Jurkat, Clone E6-1 (cell line): Measurements from ENCODE around the gene RHOF.
"Not testable (repeated sequence)": the region's sequence is repeated elsewhere in the genome, so short reads cannot be mapped to it uniquely, and the experiment has no call there.

Experiments
- DNase-seq: peaks from one replicate; pipeline ENCODE4 v3.0.0-alpha.2; 2011; ENCODE audit warnings: low read depth, low spot score
- H3K4me3 ChIP-seq: 2 replicates; pipeline ENCODE4 v1.5.1; 2011; ENCODE audit warnings: mild to moderate bottlenecking, low read length, control low read depth, moderate library complexity

RHOF gene

DNA sequence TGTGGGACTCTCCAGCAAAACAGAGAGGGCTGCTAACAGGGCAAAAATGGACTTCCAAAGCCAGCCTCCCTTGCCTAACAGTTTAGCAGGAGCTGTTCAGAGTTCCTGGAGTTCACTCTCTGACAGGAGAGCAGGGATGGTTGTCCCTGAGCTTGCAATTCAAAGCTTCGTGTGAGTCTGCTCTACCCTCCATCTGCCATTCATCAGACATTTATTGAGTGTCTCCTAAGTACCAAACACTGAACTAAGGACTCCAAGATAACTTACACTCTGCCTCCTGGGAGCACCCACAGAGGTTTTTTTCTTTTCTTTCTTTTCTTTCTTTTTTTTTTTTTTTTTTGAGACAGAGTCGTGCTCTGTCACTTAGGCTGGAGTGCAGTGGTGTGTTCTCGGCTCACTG, 28.7 kb downstream of the RHOF start:
- no peak for DNase-seq
- H3K4me3 ChIP-seq, result no peak overlapping the region

DNA sequence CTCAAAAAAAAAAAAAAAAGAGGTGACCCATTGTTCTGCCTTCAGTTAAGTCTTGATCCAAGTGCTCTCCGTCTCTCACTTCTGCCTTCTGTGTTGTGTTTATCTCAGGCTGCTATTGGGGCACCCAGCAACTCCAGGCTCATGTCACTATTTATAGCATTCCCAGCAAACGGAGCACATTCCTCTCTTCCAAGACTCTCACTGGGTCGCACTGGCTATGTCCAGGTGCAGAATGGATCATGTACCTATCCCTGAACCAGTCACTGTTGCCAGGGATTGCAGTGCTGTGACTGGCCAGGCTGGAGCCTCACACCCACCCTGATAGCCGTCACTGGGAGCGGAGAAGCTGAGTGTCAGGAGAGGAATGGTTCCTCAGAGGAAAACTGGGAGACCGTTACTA, 31.2 kb downstream of the RHOF start:
- no peak overlapping the region for H3K4me3 ChIP-seq
- no peak for DNase-seq

DNA sequence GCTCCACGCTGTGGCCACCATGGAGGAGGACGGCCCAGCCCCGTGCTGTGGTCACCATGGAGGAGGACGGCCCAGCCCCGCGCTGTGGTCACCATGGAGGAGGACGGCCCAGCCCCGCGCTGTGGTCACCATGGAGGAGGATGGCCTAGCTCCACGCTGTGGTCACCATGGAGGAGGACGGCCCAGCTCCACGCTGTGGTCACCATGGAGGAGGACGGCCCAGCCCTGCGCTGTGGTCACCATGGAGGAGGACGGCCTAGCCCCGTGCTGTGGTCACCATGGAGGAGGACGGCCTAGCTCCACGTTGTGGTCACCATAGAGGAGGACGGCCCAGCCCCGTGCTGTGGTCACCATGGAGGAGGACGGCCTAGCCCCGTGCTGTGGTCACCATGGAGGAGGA, 35.0 kb downstream of the RHOF start:
- DNase-seq, H3K4me3 ChIP-seq: not testable (repeated sequence)

DNA sequence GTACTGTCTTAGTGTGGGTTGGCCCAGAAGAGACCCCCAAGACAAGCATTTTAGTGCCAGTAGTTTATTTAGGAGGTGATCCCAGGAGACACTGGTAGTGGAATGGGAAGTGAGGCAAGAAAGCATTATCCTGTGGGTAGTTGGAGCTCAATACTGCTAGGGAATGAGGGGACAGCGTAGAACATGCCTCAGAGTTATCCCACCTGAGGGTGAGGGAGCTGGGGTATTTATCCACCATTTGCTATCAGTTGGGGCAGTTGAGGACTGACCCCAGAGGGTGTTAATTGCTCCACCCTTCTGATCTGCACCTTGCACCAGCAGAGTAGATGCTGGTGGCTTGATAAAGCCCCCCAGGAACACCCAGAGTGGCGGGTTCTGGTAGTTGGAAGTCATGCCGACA, 37.9 kb downstream of the RHOF start:
- no peak for DNase-seq
- no peak overlapping the region for H3K4me3 ChIP-seq

DNA sequence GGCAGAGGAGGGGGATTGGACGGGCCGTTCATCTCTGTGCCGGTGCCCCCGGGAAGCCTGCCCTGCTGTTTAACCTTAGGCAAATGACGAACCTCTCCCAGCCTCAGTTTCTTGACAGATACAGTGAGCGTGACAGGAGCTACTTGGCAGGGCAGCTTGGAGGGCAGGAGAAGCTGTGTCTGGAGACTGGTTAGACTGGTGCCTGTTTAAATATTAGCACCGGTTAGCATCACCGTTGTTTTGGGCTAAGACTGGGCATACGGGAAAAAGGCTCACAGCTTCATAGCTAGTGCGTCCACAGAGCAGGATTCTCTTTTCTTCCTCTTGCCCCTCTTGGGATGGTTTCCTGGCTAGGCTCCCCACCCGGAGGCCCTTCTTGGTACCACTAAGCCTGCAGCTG, 38.7 kb downstream of the RHOF start:
- H3K4me3 ChIP-seq, result no peak overlapping the region
- DNase-seq, result no peak

DNA sequence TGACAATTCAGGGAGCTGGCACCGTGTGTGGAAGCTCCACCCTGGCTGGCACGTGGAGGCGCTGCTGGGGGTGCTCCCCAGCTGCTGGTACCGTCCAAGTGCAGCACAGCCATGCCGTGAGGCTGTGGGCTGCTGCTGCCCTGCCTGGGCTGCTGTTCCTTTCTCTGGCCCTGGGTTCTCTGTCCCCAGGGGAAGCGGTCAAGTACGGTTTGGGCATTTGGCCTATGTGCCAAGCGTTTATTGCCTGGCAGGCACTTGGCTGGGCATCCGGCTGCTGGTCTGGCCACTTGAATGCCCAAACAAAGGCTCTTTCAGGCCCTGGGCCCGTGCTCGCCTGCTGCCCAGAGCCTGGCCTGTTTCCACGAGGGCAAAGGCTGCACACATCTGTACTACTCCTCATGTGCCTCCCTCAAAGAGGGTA, 39.6 kb downstream of the RHOF start:
- no peak for DNase-seq
- no peak overlapping the region for H3K4me3 ChIP-seq

DNA sequence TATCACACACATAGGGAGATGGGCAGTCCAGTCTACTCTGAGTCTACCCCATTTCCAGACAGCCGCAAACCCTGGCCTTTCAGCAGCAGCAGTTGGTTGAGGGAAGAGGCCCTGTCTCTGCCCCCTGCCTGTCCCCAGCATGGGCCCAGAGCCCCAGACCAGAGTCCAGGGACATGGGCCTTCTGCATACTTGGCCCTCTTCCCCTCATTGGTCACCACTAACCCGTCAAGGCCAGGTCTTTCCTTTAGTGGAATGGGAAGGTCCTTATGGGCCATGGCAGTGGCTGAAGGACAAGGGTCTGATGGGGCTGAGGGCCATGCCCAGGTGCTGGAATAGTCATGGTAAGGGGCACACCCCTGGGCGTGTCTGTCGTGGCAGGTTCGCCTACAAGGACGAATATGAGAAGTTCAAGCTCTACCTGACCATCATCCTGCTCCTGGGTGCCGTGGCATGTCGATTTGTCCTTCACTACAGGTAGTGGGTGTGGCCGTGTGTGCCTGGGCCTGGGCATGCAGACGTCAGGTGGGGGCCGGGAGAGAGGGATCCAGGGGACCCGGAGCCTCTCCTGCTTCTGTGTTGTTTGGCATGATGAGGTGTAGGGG, 41.6 kb downstream of the RHOF start:
- no peak for DNase-seq
- H3K4me3 ChIP-seq, result no peak overlapping the region

DNA sequence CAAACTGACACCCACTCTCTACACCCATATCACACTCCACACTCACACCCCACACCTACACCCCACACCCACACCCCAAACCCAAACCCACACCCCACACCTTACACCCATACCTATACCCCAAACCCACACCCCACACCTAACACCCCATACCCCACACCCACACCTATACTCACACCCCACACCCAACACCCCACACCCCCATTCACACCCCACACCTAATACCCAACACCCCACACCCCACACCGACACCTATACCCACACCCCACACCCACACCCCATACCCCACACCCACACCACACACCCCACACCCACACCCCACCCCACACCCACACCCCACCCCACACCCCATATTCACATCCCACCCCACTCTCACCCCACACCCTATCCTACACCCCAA, 42.5 kb downstream of the RHOF start:
- no peak for DNase-seq
- H3K4me3 ChIP-seq, result no peak overlapping the region

DNA sequence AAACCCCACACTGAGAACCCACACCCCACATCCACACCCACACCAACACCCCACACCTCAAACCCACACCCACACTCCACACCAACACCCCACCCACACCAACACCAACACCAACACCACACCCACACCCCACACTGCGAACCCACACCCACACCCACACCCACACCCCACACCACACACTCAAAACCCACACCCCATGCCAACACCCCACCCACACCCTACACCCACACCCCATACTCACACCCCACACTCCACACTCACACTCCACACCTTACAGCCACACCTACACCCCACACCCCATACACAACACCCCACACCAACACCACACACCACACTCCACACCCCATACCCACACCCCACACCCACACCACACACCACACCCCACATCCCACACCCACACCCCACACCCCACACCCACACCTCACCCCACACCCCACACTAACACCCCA, 43.0 kb downstream of the RHOF start:
- DNase-seq, result no peak
- no peak overlapping the region for H3K4me3 ChIP-seq

DNA sequence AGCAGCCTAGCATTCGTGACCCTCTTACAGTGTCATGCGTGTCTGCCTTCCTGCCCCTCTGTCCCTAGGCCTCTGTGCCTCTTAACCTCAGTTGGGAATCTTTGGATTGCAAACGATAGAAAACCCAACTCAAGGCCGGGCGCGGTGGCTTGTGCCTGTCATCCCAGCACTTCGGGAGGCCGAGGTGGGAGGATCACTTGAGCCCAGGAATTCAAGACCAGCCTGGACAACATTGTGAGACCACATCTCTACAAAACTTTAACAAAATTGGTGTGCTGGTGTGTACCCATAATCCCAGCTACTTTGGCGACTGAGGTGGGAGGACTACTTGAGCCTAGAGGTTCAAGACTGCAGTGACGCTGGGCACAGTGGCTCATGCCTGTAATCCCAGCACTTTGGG, 44.2 kb downstream of the RHOF start:
- no peak for DNase-seq

DNA sequence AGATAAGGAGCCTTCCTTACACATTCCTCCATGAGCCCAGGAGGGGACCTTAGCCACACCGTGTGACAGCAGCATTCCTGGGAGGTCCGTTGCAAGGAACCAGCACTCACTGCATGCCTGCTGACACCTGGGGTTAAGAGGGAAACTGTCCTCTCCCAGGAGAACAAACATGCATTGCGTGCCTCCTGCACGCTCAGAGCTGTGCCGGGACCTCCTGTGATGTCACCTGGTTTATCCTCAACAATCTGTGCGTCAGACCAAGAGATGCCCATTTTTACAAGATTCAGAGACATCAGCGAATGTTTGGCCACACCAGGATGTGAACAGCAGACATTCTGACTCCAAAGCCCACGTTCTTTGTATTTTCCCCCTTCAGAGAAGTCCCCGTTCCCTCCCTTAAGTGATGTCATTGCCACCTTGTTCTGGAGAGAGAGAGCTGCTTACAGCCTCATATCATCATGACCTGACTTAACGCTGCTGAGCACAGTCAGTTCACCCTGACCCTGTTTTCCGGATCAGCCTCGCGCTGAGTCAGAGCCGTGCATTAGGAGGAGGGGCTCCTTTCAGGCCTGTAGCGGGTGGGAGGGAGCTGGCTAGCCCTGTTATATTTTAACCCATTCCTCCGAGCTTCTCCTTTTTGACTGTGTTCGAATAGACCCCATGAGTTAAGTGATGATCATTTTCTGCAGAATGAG, 44.8 kb downstream of the RHOF start:
- DNase-seq, result no peak
- no peak overlapping the region for H3K4me3 ChIP-seq

More for the DNA sequence above, 44.2 kb downstream of the RHOF start:
- no peak overlapping the region for H3K4me3 ChIP-seq

DNA sequence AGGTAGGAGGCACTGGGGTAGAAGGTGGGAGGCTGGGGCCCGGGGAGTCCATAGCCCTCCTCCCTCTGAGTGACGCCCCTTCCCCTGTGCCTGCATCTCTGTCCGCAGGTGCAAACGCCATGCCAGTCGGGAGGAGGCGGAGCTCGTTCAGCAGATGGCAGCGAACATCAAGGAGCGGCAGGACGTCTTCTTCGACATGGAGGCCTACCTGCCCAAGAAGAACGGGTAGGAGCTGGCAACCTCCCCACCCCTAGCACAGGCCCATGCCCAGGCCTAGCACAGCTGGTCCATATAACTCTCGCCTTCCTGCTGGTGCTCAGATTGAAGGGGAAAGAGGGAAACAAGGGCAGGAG, 45.3 kb downstream of the RHOF start:
- no peak overlapping the region for H3K4me3 ChIP-seq
- no peak for DNase-seq

DNA sequence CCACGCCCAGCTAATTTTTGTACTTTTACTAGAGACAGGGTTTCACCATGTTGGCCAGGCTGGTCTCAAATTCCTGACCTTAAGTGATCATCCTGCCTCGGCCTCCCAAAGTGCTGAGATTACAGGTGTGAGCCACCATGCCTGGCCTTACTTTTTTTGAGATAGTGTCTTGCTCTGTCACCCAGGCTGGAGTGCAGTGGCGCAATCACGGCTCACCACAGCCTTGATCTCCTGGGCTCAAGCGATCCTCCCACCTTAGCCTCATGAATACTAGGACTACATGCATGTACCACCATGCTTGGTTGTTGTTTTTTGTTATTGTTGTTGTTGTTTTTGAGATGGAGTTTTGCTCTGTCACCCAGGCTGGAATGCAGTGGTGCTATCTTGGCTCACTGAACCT, 47.9 kb downstream of the RHOF start:
- H3K4me3 ChIP-seq, DNase-seq: not testable (repeated sequence)

DNA sequence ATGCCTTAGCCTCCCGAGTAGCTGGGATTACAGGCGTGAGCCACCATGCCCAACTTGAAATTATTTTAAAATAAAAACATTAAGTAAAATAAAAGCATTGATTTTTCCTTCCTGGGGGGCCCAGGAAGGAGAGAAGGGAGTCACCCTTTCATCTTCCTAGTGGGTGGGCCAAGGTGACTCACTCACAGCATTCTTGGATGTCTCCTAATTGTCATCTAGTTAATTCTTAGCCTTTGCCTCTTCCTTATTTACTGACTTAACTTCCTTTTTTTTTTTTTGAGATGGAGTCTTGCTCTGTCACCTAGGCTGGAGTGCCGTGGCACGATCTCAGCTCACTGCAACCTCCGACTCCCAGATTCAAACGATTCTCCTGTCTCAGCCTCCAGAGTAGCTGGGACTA, 51.7 kb downstream of the RHOF start:
- no peak for DNase-seq
- no peak overlapping the region for H3K4me3 ChIP-seq

DNA sequence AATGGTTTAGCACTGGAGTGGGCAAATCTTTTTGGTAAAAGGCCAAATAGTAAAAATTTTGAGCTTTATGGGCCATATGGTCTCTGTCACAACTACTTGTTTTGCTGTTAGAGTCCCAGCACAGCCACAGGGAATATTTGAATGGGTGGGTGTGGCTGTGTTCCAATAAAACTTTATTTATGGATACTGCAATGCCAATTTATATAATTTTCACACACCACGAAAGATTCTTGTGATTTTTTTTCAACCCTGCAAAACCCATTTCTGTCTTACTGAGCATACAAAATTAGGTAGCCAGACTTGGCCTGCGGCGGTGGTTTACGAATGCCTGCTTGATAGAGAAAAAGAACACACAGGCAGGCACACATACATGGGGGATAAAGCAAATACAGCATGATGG, 52.6 kb downstream of the RHOF start:
- no peak for DNase-seq
- H3K4me3 ChIP-seq, result no peak overlapping the region

DNA sequence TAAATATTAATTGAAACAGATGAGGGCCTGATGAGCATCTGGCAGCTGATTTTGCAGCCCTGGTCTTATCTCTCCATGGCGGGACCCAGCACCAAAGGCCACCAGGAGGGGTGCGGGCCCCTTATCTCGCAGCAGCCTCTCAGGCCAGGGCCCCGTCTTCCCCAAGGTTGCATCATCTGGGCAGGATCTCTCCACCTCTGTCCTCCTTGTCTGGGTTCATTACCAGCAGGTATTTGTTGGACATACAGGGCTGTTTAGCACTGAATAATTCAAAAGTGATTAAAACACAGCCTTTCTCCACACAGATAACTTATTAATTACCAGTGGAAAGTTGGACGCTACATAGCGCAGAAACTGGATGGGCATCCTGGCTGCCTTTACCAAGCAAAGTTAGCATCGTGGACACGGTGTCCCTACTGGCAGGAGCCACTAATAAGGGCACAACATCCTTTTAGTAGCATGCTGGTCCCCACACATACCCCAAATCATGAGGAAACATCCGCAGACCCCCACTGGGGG, 55.1 kb downstream of the RHOF start:
- H3K4me3 ChIP-seq, result no peak overlapping the region

DNA sequence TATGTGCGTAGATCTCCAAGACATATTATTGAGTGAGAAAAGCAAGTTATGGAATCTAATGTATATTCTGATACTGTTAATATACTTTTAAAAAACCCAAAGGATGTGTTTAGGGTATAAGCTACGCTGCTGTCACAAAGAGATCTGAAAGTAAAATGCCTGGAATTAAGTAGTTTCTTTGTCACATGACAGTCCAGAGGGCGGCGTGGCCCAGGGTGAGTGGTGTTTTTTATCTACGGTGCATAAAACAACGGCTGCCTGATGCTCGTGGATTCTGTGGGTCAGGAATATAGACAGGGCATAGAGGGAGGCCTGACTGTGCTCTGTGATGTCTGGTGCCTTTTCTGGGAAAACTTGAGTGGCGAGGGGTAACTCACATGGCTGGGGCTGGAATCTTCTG, 59.6 kb downstream of the RHOF start:
- no peak for DNase-seq
- no peak overlapping the region for H3K4me3 ChIP-seq

More for the DNA sequence above, 55.1 kb downstream of the RHOF start:
- DNase-seq, result no peak

DNA sequence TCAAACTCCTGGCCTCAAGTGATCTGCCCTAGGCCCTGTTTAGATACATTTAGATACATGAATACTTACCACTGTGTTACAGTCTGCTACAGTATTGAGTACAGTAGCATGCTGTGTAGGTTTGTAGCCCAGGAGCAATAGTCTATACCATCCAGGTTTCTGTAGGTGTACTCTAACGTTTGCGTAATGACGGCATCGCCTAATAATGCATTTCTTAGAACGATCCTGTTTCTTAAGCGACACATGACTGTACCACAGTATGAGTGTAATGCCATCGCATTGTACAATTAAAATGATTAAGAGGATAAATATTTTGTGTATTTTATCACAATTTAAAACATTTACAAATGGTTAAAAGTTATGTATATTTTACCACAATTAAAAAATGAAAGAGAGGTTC, 62.0 kb downstream of the RHOF start:
- H3K4me3 ChIP-seq, result no peak overlapping the region
- no peak for DNase-seq

DNA sequence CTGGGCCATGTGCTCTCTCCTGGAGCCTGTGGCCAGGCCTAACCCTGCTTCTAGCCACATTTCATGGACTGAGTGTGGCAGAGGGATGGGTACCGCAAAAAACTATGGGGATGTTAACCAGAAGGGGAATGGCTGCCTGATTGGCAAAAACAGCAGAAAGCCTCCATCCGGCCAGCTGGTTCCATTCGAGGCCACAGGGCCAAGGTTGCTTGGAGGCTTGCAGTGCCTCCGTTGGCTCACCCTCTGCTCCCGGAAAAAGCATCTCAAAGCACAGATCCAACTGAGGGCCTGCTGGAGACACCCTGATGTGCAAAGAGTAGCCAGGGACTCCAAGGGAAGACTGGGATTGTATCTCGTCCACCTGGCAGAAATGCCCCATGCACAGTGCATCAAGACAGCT, 64.5 kb downstream of the RHOF start:
- H3K4me3 ChIP-seq, result no peak overlapping the region
- DNase-seq, result no peak
